Measurements from ENCODE around the gene RAB3IP.

The RAB3IP gene

GRCh38 chr12:69738351-69739286 lies at the start of gene RAB3IP:
RAB3IP (plus strand) TSS chr12:69738860; CDS start chr12:69755409, 16,549 bp downstream.
- DNase-seq, result peak; percentile 97

GRCh38 chr12:69689638-69690037 lies 49.0 kb upstream of the RAB3IP start:
- DNase-seq, result no peak

- DNase-seq, result no peak
Observed at GRCh38 chr12:69694123-69694522, 44.5 kb upstream of the RAB3IP start.

- DNase-seq, result no peak
Observed at GRCh38 chr12:69698054-69698453, 40.6 kb upstream of the RAB3IP start.

GRCh38 chr12:69698769-69699540 lies 39.7 kb upstream of the RAB3IP start, which contains the start of gene BEST3:
BEST3 (minus strand) TSS chr12:69699303; CDS start chr12:69697798, 1,505 bp downstream.
- DNase-seq, result no peak

GRCh38 chr12:69701826-69702225 lies 36.8 kb upstream of the RAB3IP start:
- DNase-seq, result no peak

GRCh38 chr12:69703146-69703642 lies 35.5 kb upstream of the RAB3IP start:
- no peak for DNase-seq

- no peak for DNase-seq
Observed at GRCh38 chr12:69704357-69704756, 34.3 kb upstream of the RAB3IP start.

GRCh38 chr12:69708649-69709048 lies 30.0 kb upstream of the RAB3IP start:
- DNase-seq, result no peak

GRCh38 chr12:69712826-69713225 lies 25.8 kb upstream of the RAB3IP start:
- DNase-seq, result no peak

GRCh38 chr12:69714542-69714941 lies 24.1 kb upstream of the RAB3IP start:
- no peak for DNase-seq

- no peak for DNase-seq
Observed at GRCh38 chr12:69719336-69720316, 19.0 kb upstream of the RAB3IP start.

GRCh38 chr12:69720750-69721149 lies 17.9 kb upstream of the RAB3IP start:
- DNase-seq, result no peak

GRCh38 chr12:69726922-69727321 lies 11.7 kb upstream of the RAB3IP start:
- DNase-seq, result no peak

- DNase-seq, result no peak
Observed at GRCh38 chr12:69732088-69732487, 6.6 kb upstream of the RAB3IP start.

GRCh38 chr12:69733638-69734037 lies 5.0 kb upstream of the RAB3IP start:
- no peak for DNase-seq

- DNase-seq, result peak; percentile 83
Observed at GRCh38 chr12:69739287-69740191, 879 bp downstream of the RAB3IP start.

GRCh38 chr12:69744109-69744508 lies 5.4 kb downstream of the RAB3IP start:
- no peak for DNase-seq

- no peak for DNase-seq
Observed at GRCh38 chr12:69751476-69751875, 12.8 kb downstream of the RAB3IP start.

GRCh38 chr12:69755302-69755701 lies 16.6 kb downstream of the RAB3IP start:
- no peak for DNase-seq

GRCh38 chr12:69756088-69756755 lies 17.6 kb downstream of the RAB3IP start:
- no peak for DNase-seq
